Mesendoderm (in vitro differentiated cells): ENCODE measurements around the gene NOVA1.
A peak's percentile ranks its signal among the peaks of the same experiment; 100 is the strongest.

Experiments used
- DNase-seq: peaks from one replicate; pipeline ENCODE4 v3.0.0; 2013
- H2AK5ac ChIP-seq: 2 replicates; pipeline ENCODE4 v1.6.1; 2013; ENCODE audit warnings: low read length, inconsistent platforms
- H2BK120ac ChIP-seq: 2 replicates; pipeline ENCODE4 v1.6.1; 2013; ENCODE audit warnings: low read depth, mild to moderate bottlenecking, low read length, moderate library complexity, mixed read lengths
- H2BK15ac ChIP-seq: replicated peaks from 2 replicates; pipeline ENCODE4 v1.6.1; 2013; ENCODE audit warnings: low read depth, mild to moderate bottlenecking, moderate library complexity
- H2BK5ac ChIP-seq: 2 replicates; pipeline ENCODE4 v1.6.1; 2013; ENCODE audit warnings: low read length, inconsistent platforms
- H3K18ac ChIP-seq: 2 replicates; pipeline ENCODE4 v1.6.1; 2013; ENCODE audit warnings: mild to moderate bottlenecking, low read length, mixed read lengths
- H3K23ac ChIP-seq: one replicate; pipeline ENCODE4 v1.6.1; 2013; ENCODE audit warnings: low read length
- H3K27ac ChIP-seq: 2 replicates; pipeline ENCODE4 v1.5.1; 2013; ENCODE audit warnings: low read depth, mild to moderate bottlenecking, inconsistent platforms, low read length, moderate library complexity
- H3K27me3 ChIP-seq: 2 replicates; pipeline ENCODE4 v1.6.1; 2013; ENCODE audit warnings: low read length, control low read depth, mild to moderate bottlenecking, inconsistent platforms; ENCODE audit not compliant: insufficient read depth, poor library complexity
- H3K36me3 ChIP-seq: 2 replicates; pipeline ENCODE4 v1.6.1; 2013; ENCODE audit warnings: low read length, inconsistent platforms; ENCODE audit not compliant: control insufficient read depth, insufficient read depth
- H3K4ac ChIP-seq: one replicate; pipeline ENCODE4 v1.6.1; 2013; ENCODE audit warnings: low read depth, mild to moderate bottlenecking, low read length, moderate library complexity
- H3K4me1 ChIP-seq: 2 replicates; pipeline ENCODE4 v1.6.1; 2013; ENCODE audit warnings: low read depth, low read length, inconsistent platforms; ENCODE audit not compliant: control insufficient read depth
- H3K4me2 ChIP-seq: 2 replicates; pipeline ENCODE4 v1.6.1; 2013; ENCODE audit warnings: low read length
- H3K4me3 ChIP-seq: 2 replicates; pipeline ENCODE4 v1.5.1; 2013; ENCODE audit warnings: mild to moderate bottlenecking, low read length
- H3K56ac ChIP-seq: one replicate; pipeline ENCODE4 v1.6.1; 2013; ENCODE audit warnings: low read length
- H3K79me1 ChIP-seq: 2 replicates; pipeline ENCODE4 v1.6.1; 2013; ENCODE audit warnings: low read length, inconsistent platforms
- H3K79me2 ChIP-seq: 2 replicates; pipeline ENCODE4 v1.6.1; 2013; ENCODE audit warnings: mild to moderate bottlenecking, low read length; ENCODE audit not compliant: control insufficient read depth, insufficient read depth
- H3K9ac ChIP-seq: 2 replicates; pipeline ENCODE4 v1.6.1; 2013; ENCODE audit warnings: low read length, inconsistent platforms
- H4K5ac ChIP-seq: one replicate; pipeline ENCODE4 v1.6.1; 2013; ENCODE audit warnings: low read length
- H4K8ac ChIP-seq: one replicate; pipeline ENCODE4 v1.6.1; 2013; ENCODE audit warnings: low read depth, mild to moderate bottlenecking, control low read depth, low read length, moderate library complexity
- whole genome bisulfite sequencing: extraction: QIAGEN DNeasy Blood & Tissue Kit; methylation state at CpG from one replicate; pipeline ENCODE4 v1.1.7; 2013; ENCODE audit warnings: low lambda C conversion rate, missing lambda C conversion rate; ENCODE audit not compliant: insufficient coverage; ENCODE audit errors: extremely low coverage; 5-methylcytosine and 5-hydroxymethylcytosine counted together

NOVA1 gene

DNA sequence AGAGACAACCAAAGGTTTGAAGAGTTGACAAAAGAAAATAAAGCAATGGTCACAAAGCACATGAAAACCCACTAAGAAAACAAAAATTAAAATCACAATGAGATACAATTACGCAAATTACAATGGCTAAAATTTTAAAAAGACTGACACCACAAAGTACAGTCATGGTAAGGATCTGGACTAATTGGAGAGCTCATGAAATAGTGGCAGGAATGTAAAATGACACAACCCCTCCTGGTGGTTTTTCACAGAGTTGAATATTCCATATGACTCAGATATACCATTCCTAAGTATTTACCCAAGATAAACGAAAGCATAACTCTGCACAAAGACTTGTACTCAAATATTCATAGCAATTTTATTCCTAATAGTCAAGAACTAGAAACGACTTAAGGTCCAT is 65.9 kb downstream of the NOVA1 start:
- Histone ChIP-seq H3K4ac (no peak overlapping the region), H3K56ac (no peak overlapping the region), H3K79me2 (no peaks in the 10 kb centered on the region)

DNA sequence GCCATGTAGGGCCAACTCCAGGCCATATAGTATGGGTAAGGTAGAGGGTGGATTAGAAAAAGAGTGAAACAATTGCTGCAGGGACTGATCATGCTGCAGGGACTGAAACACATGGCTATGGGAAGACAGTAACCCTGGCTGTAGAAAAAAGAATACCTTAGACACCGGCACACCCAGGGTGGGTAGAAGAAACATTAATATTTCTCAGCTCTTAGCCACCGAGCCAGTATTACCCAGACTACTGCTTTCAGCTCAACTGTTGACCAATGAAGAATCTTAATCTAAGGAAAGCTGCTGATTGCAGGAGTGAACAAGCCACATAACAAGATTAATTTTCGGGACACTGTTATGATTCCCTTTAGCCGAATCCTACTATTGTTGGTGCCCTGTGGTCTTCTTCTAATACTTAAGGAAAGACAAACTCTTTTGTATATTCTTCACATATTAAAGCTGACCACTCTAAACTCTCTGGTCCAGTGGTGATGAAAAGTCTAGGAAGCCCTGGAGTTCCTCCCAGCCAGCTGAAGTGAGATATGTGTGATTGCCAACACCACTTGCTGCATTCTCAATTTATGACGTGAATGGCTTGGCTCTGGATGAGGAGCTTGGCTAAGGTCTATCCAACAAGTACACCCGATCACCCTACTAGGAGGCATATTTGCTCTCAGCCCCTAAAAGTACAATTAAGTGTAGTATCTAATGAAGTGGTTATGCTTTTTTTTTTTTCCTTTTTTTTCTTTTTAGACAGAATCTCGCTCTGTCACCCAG is 69.2 kb downstream of the NOVA1 start:
- Histone ChIP-seq H3K79me2 (no peaks in the 10 kb centered on the region), H2BK120ac (no peak overlapping the region), H3K4me3 (no peak overlapping the region), H4K5ac (no peak overlapping the region), H3K79me1 (no peaks in the 10 kb centered on the region), H3K18ac (no peak overlapping the region), H3K4me1 (no peaks in the 10 kb centered on the region), H2BK5ac (no peak overlapping the region), H2BK15ac (no peak overlapping the region), H3K23ac (no peak overlapping the region), H3K9ac (no peak overlapping the region), H3K4ac (no peak overlapping the region), H3K4me2 (no peak overlapping the region), H3K56ac (no peak overlapping the region), H4K8ac (no peak overlapping the region), H2AK5ac (no peak overlapping the region), H3K27ac (no peak overlapping the region), H3K27me3 (no peaks in the 10 kb centered on the region), H3K36me3 (no peaks in the 10 kb centered on the region)
- WGBS: no CpG with 5 or more reads among the region's 7 CpGs
- DNase-seq: no peak

More for the DNA sequence above, 65.9 kb downstream of the NOVA1 start:
- Histone ChIP-seq H3K4me1 (no peaks in the 10 kb centered on the region), H3K4me3 (no peak overlapping the region), H4K5ac (no peak overlapping the region), H3K79me1 (no peaks in the 10 kb centered on the region), H3K23ac (no peak overlapping the region), H3K9ac (no peak overlapping the region), H3K27me3 (no peaks in the 10 kb centered on the region), H3K18ac (no peak overlapping the region), H2BK120ac (no peak overlapping the region), H4K8ac (no peak overlapping the region), H2BK15ac (no peak overlapping the region), H2AK5ac (no peak overlapping the region), H3K4me2 (no peak overlapping the region), H3K27ac (no peak overlapping the region), H2BK5ac (no peak overlapping the region), H3K36me3 (no peaks in the 10 kb centered on the region)
- DNase-seq: peak; percentile 25
- no CpG with 5 or more reads among the region's 3 CpGs for WGBS

DNA sequence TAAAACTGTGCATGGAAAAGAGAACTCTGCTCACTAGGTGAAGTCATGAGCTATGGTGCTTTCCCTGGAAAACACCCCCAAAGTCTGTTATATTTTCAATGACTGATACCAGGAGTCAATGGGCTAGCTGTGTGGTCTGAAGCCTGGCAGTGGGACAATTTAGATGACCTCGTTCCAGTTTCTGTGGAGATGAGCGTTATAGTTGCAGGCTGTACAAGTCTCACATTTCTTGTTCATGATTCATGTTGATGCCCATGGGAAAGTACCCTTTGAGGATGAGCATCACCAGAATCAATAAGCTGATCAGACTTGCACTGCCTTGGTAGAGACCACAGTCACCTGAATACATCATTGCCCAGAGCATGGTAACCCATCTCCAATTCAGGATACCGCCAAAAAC is 70.7 kb downstream of the NOVA1 start:
- H3K79me1 ChIP-seq: no peaks in the 10 kb centered on the region
- H3K79me2 ChIP-seq: no peaks in the 10 kb centered on the region
- H2BK15ac ChIP-seq: no peak overlapping the region
- no peak overlapping the region for H3K27ac ChIP-seq
- H4K8ac ChIP-seq: no peak overlapping the region
- no peak overlapping the region for H3K9ac ChIP-seq
- no peaks in the 10 kb centered on the region for H3K36me3 ChIP-seq
- H3K23ac ChIP-seq: no peak overlapping the region
- H3K4me1 ChIP-seq: no peaks in the 10 kb centered on the region
- H3K4ac ChIP-seq: no peak overlapping the region
- no peak overlapping the region for H2BK120ac ChIP-seq
- WGBS: no CpG with 5 or more reads among the region's 3 CpGs
- H3K27me3 ChIP-seq: no peaks in the 10 kb centered on the region
- no peak overlapping the region for H2BK5ac ChIP-seq
- H4K5ac ChIP-seq: no peak overlapping the region
- H3K18ac ChIP-seq: no peak overlapping the region
- H3K4me2 ChIP-seq: no peak overlapping the region
- DNase-seq: no peak
- no peak overlapping the region for H2AK5ac ChIP-seq
- no peak overlapping the region for H3K56ac ChIP-seq
- no peak overlapping the region for H3K4me3 ChIP-seq

DNA sequence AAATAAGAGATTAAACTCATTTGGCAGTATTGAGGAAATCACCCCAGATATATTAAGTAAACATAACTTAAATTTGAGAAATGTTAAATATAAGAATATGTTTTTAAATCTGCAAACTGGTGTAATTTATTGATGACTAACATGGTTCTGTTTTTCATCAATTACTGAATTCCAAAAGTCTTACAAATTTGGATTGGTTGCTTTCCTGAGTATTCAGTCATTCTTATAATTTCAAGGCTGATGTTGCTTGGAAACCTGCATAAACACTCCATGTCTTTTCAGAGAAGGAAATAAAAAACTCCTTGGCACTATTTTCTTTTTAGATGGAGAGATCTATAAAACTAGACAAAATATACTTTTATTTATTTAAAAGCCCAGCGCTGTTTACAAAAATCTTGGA is 71.7 kb downstream of the NOVA1 start:
- Histone ChIP-seq H2AK5ac (no peak overlapping the region), H2BK15ac (no peak overlapping the region), H2BK120ac (no peak overlapping the region), H3K4me1 (no peaks in the 10 kb centered on the region), H3K4me2 (no peak overlapping the region), H3K4ac (no peak overlapping the region), H3K4me3 (no peak overlapping the region), H2BK5ac (no peak overlapping the region), H3K27ac (no peak overlapping the region), H3K36me3 (no peaks in the 10 kb centered on the region), H4K5ac (no peak overlapping the region), H4K8ac (no peak overlapping the region), H3K23ac (no peak overlapping the region), H3K27me3 (no peaks in the 10 kb centered on the region), H3K18ac (no peak overlapping the region), H3K9ac (no peak overlapping the region), H3K79me2 (no peaks in the 10 kb centered on the region), H3K79me1 (no peaks in the 10 kb centered on the region), H3K56ac (no peak overlapping the region)
- DNase-seq: no peak
- WGBS: no CpG with 5 or more reads among the region's 1 CpG

DNA sequence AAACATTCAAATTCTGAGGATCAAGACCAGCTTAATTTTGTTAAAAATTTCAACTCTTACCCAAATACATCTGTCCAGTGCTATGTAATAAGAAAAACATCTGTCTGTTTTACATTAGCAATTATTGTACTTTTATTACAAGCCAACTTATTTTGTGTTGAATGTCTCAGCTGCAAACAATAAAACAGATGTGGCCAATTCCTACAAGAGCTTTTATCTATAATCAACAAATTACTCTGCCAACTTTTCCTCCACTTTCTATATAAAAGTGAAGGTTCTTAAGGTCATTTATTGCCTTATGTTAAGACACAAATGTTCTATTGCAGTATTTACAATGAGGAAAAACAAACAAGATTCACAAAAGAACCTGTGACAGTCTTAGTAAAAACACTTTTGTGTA is 72.7 kb downstream of the NOVA1 start:
- no peak overlapping the region for H3K4me2 ChIP-seq
- no peak overlapping the region for H3K9ac ChIP-seq
- no peaks in the 10 kb centered on the region for H3K4me1 ChIP-seq
- no peak overlapping the region for H2BK15ac ChIP-seq
- H3K4ac ChIP-seq: no peak overlapping the region
- no peak overlapping the region for H4K8ac ChIP-seq
- H3K27me3 ChIP-seq: no peaks in the 10 kb centered on the region
- no peak overlapping the region for H2BK120ac ChIP-seq
- no peak overlapping the region for H4K5ac ChIP-seq
- H3K79me2 ChIP-seq: no peaks in the 10 kb centered on the region
- DNase-seq: no peak
- H2AK5ac ChIP-seq: no peak overlapping the region
- H3K4me3 ChIP-seq: no peak overlapping the region
- H3K56ac ChIP-seq: no peak overlapping the region
- no peaks in the 10 kb centered on the region for H3K36me3 ChIP-seq
- no peak overlapping the region for H2BK5ac ChIP-seq
- H3K23ac ChIP-seq: no peak overlapping the region
- no peak overlapping the region for H3K27ac ChIP-seq
- H3K18ac ChIP-seq: no peak overlapping the region
- H3K79me1 ChIP-seq: no peaks in the 10 kb centered on the region

DNA sequence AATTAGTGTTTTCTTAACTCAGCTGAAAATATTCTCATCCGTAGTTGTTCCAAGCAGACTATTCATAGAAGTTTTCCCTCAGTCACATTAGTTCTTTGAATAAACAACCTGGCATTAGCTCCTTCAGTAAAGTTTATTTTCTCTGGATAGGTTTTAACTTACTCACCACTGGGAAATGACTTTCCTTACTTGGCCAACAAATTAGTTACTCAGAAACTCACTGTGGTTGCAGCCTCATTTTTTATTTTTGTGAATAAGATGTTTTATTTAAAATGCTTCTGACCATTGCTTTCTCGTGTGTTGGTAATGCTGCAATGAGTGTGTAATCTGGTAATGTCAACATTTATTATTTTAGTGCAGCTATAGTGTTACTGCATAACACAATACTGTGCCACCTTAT is 74.9 kb downstream of the NOVA1 start:
- Histone ChIP-seq H2BK15ac (no peak overlapping the region), H3K36me3 (no peaks in the 10 kb centered on the region), H4K8ac (no peak overlapping the region), H3K27me3 (no peaks in the 10 kb centered on the region), H3K4me3 (no peak overlapping the region), H3K79me1 (no peaks in the 10 kb centered on the region), H3K18ac (no peak overlapping the region), H2AK5ac (no peak overlapping the region), H3K9ac (no peak overlapping the region), H3K4ac (no peak overlapping the region), H4K5ac (no peak overlapping the region), H3K27ac (no peak overlapping the region), H3K56ac (no peak overlapping the region), H3K79me2 (no peaks in the 10 kb centered on the region), H3K23ac (no peak overlapping the region), H2BK120ac (no peak overlapping the region), H2BK5ac (no peak overlapping the region), H3K4me1 (no peaks in the 10 kb centered on the region), H3K4me2 (no peak overlapping the region)
- no CpG with 5 or more reads among the region's 2 CpGs for WGBS
- no peak for DNase-seq
